Kidney (tissue), 14 donors: ENCODE results near the gene DLG2. TPM values are rescaled to one million over a fixed set of nuclear protein-coding genes. Genes with fewer than 3 reads are reported as not detected.

Experiments used
- DNase-seq, 5 donors: peaks; one replicate each; pipeline ENCODE4 v3.0.0-alpha.2; 2013 to 2020
- FAIRE-seq: peaks from 2 replicates; lab custom pipeline; 2012; peaks lifted over from hg19 to GRCh38; lab: Jason Lieb, UNC
- H3K27ac ChIP-seq, 2 donors: one replicate each; pipeline ENCODE4 v1.7.0; 2013; ENCODE audit warnings: low read depth in 2 of 2, low read length in 2 of 2, inconsistent platforms in 1 of 2
- H3K27me3 ChIP-seq: one replicate; pipeline ENCODE4 v1.7.1; 2013; ENCODE audit warnings: low read length, inconsistent platforms; ENCODE audit not compliant: control insufficient read depth, insufficient read depth
- H3K36me3 ChIP-seq, 3 donors: one replicate each; pipeline versions ENCODE4 v1.7.0 to v1.7.1; 2013; ENCODE audit warnings: low read length in 3 of 3, control low read depth in 1 of 3, inconsistent platforms in 1 of 3; ENCODE audit not compliant: insufficient read depth in 3 of 3, control insufficient read depth in 2 of 3
- H3K4me1 ChIP-seq, 3 donors: one replicate each; pipeline versions ENCODE4 v1.7.0 to v1.7.1; 2013; ENCODE audit warnings: low read length in 3 of 3, inconsistent platforms in 1 of 3, low read depth in 1 of 3; ENCODE audit not compliant: control insufficient read depth in 2 of 3, insufficient read depth in 2 of 3
- H3K4me3 ChIP-seq, 3 donors: one replicate each; pipeline versions ENCODE4 v1.7.0 to v1.8.1; 2013; ENCODE audit warnings: low read length in 3 of 3, control low read depth in 1 of 3, inconsistent platforms in 1 of 3
- H3K9ac ChIP-seq, 3 donors: one replicate each; pipeline versions ENCODE4 v1.7.0 to v1.7.1; 2013; ENCODE audit warnings: low read length in 3 of 3, control low read depth in 1 of 3, inconsistent platforms in 1 of 3
- H3K9me3 ChIP-seq, 3 donors: one replicate each; pipeline versions ENCODE4 v1.7.0 to v1.7.1; 2013; ENCODE audit warnings: low read length in 3 of 3, control low read depth in 1 of 3, inconsistent platforms in 1 of 3; ENCODE audit not compliant: control insufficient read depth in 2 of 3, insufficient read depth in 1 of 3
- intact Hi-C: fragments of 100-400 bp; cut with DNase I; formaldehyde crosslinking; loops from one replicate; pipeline ENCODE4 v1.11.1; 2022
- polyA plus RNA-seq: library from polyadenylated mRNA; stranded (reverse); fragments of 350-450 nt; fragmentation: Illumina TruSeq; extraction: RNeasy Lipid Tissue Mini Kit (QIAGEN cat#74804); gene quantifications from one replicate; pipeline ENCODE4 v1.2.3, GENCODE V29; 2014; ENCODE audit warnings: low read depth, low replicate concordance; ENCODE audit not compliant: insufficient read depth
- total RNA-seq: library from RNA; stranded (reverse); fragmentation: NEBNext Ultra II Directional; extraction: Animal tissue kit (Norgen Biotek cat#: 25700); gene quantifications from one replicate; pipeline ENCODE4 v1.2.1, GENCODE V29; 2021
- TF ChIP-seq, protein P1 (sequence below): IDR thresholded peaks from 3 replicates; pipeline ENCODE4 v1.5.1; 2012; ENCODE audit warnings: mild to moderate bottlenecking, moderate library complexity, borderline replicate concordance; ENCODE audit not compliant: insufficient read depth; ENCODE audit errors: extremely low read depth
- donor health status: control.
- donor health status: control.
- donor health status: control.
- donor health status: control.
- donor health status: control.
- donor health status: DM: yes; HTN: yes; CAD: no.
- donor health status: Normal renal cell carcinoma (clear cell type).

DLG2 gene
- total and polyA plus RNA-seq, 2 donors from 2014 or later: 2.9 to 7.2 TPM

DNA sequence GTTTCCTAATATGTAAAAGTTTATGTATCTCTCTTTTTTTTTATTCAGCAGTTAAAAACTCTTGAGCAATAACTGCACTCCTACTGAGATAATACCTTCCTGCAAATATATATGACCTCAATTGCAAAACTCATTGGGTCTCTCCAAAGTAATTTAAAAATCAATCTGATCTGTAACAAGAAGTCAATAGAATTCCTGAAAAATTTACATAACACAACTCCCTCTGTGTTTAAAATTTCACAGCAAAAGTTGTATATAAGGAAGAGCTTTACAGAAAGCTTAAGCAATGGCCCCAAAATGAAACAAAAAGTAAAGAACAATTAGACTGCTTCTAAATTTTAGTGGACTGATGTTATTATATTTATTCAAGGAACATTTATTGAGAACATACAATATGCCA is 313.4 kb downstream of the DLG2 start:
- Histone ChIP-seq H3K9ac (no peak overlapping the region), H3K9me3 (no peaks in the 10 kb centered on the region), H3K36me3 (no peaks in the 10 kb centered on the region), H3K4me1 (no peaks in the 10 kb centered on the region), H3K4me3 (no peak overlapping the region), H3K27ac (no peak overlapping the region), H3K27me3 (no peaks in the 10 kb centered on the region)
- TF ChIP-seq, protein P1, sequence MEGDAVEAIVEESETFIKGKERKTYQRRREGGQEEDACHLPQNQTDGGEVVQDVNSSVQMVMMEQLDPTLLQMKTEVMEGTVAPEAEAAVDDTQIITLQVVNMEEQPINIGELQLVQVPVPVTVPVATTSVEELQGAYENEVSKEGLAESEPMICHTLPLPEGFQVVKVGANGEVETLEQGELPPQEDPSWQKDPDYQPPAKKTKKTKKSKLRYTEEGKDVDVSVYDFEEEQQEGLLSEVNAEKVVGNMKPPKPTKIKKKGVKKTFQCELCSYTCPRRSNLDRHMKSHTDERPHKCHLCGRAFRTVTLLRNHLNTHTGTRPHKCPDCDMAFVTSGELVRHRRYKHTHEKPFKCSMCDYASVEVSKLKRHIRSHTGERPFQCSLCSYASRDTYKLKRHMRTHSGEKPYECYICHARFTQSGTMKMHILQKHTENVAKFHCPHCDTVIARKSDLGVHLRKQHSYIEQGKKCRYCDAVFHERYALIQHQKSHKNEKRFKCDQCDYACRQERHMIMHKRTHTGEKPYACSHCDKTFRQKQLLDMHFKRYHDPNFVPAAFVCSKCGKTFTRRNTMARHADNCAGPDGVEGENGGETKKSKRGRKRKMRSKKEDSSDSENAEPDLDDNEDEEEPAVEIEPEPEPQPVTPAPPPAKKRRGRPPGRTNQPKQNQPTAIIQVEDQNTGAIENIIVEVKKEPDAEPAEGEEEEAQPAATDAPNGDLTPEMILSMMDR: no peak
- intact Hi-C loops: no loop called here
- FAIRE-seq (no peak), DNase-seq (no peak)

DNA sequence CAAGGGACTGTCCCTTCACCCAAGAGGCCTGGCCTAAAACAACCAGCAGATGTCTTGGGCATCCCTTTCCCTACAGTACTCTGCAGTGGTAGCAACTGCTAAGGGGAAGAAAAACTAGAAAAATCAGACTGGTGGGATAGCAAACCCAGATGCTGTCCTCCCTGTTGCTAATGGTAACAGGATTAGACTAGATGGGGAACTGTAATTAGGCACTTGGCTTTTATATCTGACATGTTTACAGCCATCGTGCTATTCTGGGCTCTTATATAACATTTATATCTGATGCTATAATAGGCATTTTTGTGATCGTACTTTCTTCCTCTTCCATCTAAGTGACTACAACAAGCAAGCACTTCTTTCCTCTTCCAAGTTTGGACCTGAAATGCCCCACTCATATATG is 316.7 kb downstream of the DLG2 start:
- Histone ChIP-seq H3K27ac (no peak overlapping the region), H3K4me3 (no peak overlapping the region), H3K27me3 (no peaks in the 10 kb centered on the region), H3K4me1 (no peaks in the 10 kb centered on the region), H3K9me3 (no peaks in the 10 kb centered on the region), H3K9ac (no peak overlapping the region), H3K36me3 (no peaks in the 10 kb centered on the region)
- TF ChIP-seq, protein P1: no peak
- intact Hi-C loops: no loop called here
- DNase-seq (peak in 1 of 5 donors; percentile 4), FAIRE-seq (no peak)

DNA sequence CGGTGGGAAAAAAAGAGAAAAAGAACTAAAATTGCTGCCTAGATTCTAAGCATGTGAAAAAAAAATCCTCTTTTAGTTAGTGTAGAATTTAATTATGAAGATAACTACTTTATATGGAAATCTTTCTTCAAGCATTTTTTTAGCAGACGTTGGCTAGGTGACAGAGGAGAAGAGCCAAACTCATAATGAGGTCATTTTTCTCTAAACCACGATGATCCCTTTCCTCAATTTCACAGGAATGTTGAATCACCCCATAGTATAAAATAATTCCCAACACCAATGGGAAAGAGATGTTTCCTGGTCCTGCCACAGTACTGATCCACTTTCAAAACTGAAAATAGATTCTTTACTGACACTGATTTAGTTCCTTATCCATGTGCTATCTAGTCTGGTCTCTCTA is 319.8 kb downstream of the DLG2 start:
- FAIRE-seq (no peak), DNase-seq (no peak)
- H3K36me3 ChIP-seq: no peaks in the 10 kb centered on the region
- no peak overlapping the region for H3K27ac ChIP-seq
- intact Hi-C loops: no loop called here
- TF ChIP-seq, protein P1: no peak
- H3K9me3 ChIP-seq: no peaks in the 10 kb centered on the region
- H3K27me3 ChIP-seq: no peaks in the 10 kb centered on the region
- H3K9ac ChIP-seq: no peak overlapping the region
- H3K4me1 ChIP-seq: no peaks in the 10 kb centered on the region
- H3K4me3 ChIP-seq: no peak overlapping the region
